HCT116 (cell line): Measurements from ENCODE around the gene TRIM37. TPM values are rescaled to one million over a fixed set of nuclear protein-coding genes. Genes with fewer than 3 reads are reported as not detected.

Experiments
- ATAC-seq: fragments of 200-7000 bp; cut with Tn5 transposase; 2 replicates; pipeline ENCODE4 v1.9.1; 2020; ENCODE audit warnings: mild to moderate bottlenecking, moderate library complexity
- BruUV-seq: library from RNA; stranded (reverse); fragments of 400-500 nt; replicated peaks from 2 replicates; lab custom pipeline; 2021; lab: Mats Ljungman, UMichigan
- CTCF ChIA-PET: fragments of 300-600 bp; sonication (Branson Sonifier 250); formaldehyde crosslinking; loops from one replicate; lab custom pipeline; 2021; ENCODE audit warnings: antibody characterized with exemption; lab: Charles Lee
- POLR2A ChIA-PET: fragments of 300-600, 350-600 bp; sonication (Branson Sonifier 250); formaldehyde crosslinking; loops from one replicate; lab custom pipeline; 2021; ENCODE audit warnings: antibody characterized with exemption; lab: Charles Lee
- RAD21 ChIA-PET, 2 experiments: fragments of 300-600 bp; sonication (Branson Sonifier 250); formaldehyde crosslinking; loops; one replicate each; lab custom pipeline; 2023; ENCODE audit warnings: low total read pairs in 2 of 2; ENCODE audit not compliant: uncharacterized antibody in 2 of 2, unreplicated experiment in 2 of 2, low non-redundant PET in 1 of 2; lab: Charles Lee
- DNase-seq: peaks from one replicate; pipeline ENCODE4 v3.0.0-alpha.2; 2010; ENCODE audit warnings: low read depth, low spot score
- H2AFZ ChIP-seq: fragments of 200-600 bp; shearing (Covaris generic), sonication (generic); 2 replicates; pipeline ENCODE4 v1.6.1; 2017; ENCODE audit warnings: low read depth, mixed run types, mixed read lengths, antibody characterized with exemption, low read length; ENCODE audit not compliant: poor library complexity, severe bottlenecking
- H3K27ac ChIP-seq: 2 replicates; pipeline ENCODE4 v1.5.1; 2012; ENCODE audit warnings: low read depth, low read length
- H3K27me3 ChIP-seq: fragments of 200-600 bp; sonication (generic); 2 replicates; pipeline ENCODE4 v1.6.1; 2016; ENCODE audit warnings: mixed run types, low read length, mixed read lengths; ENCODE audit not compliant: insufficient read depth
- H3K36me3 ChIP-seq, 2 experiments: fragments of 200-500 bp in 1 of 2; fragments of 200-600 bp in 1 of 2; sonication (Bioruptor generic) in 1 of 2; sonication (generic) in 1 of 2; 2 replicates each; pipeline versions ENCODE4 v1.5.1 to v1.6.1; 2014 to 2016; ENCODE audit warnings: low read length in 2 of 2, inconsistent platforms in 1 of 2, mixed read lengths in 1 of 2, mixed run types in 1 of 2; ENCODE audit not compliant: insufficient read depth in 2 of 2, control insufficient read depth in 1 of 2
- H3K4me1 ChIP-seq, 2 experiments: fragments of 200-600 bp in 1 of 2; sonication (generic) in 1 of 2; 2 replicates each; pipeline versions ENCODE4 v1.5.1 to v1.6.1; 2012 to 2017; ENCODE audit warnings: low read length in 2 of 2, inconsistent platforms in 1 of 2, mild to moderate bottlenecking in 1 of 2, mixed read lengths in 1 of 2, mixed run types in 1 of 2, moderate library complexity in 1 of 2; ENCODE audit not compliant: insufficient read depth in 2 of 2, control insufficient read depth in 1 of 2
- H3K4me2 ChIP-seq: fragments of 200-600 bp; sonication (generic); 2 replicates; pipeline ENCODE4 v1.6.1; 2017; ENCODE audit warnings: mixed run types, low read length, mixed read lengths
- H3K4me3 ChIP-seq, 2 experiments: fragments of 200-600 bp in 1 of 2; sonication (generic) in 1 of 2; replicated peaks in 1 of 2; 2 replicates each; pipeline ENCODE4 v1.5.1; 2011 to 2016; ENCODE audit warnings: low read length in 2 of 2, control low read depth in 1 of 2, low read depth in 1 of 2, mild to moderate bottlenecking in 1 of 2, mixed read lengths in 1 of 2, mixed run types in 1 of 2
- H3K79me2 ChIP-seq: fragments of 200-600 bp; sonication (generic); 2 replicates; pipeline ENCODE4 v1.6.1; 2017; ENCODE audit warnings: mild to moderate bottlenecking, mixed run types, low read length, moderate library complexity, mixed read lengths; ENCODE audit not compliant: insufficient read depth
- H3K9ac ChIP-seq: fragments of 200-600 bp; sonication (generic); 2 replicates; pipeline ENCODE4 v1.6.1; 2016; ENCODE audit warnings: low read length, mixed read lengths
- H3K9me2 ChIP-seq: fragments of 200-600 bp; sonication (generic), shearing (Covaris generic); 2 replicates; pipeline ENCODE4 v1.6.1; 2017; ENCODE audit warnings: mixed run types, mild to moderate bottlenecking, moderate library complexity; ENCODE audit not compliant: insufficient read depth
- H3K9me3 ChIP-seq, 2 experiments: fragments of 200-500 bp in 1 of 2; fragments of 200-600 bp in 1 of 2; sonication (Bioruptor generic) in 1 of 2; sonication (generic) in 1 of 2; 2 replicates each; pipeline ENCODE4 v1.6.1; 2014 to 2017; ENCODE audit warnings: low read length in 2 of 2, mixed read lengths in 2 of 2, inconsistent platforms in 1 of 2, low read depth in 1 of 2, mild to moderate bottlenecking in 1 of 2, mixed run types in 1 of 2, moderate library complexity in 1 of 2; ENCODE audit not compliant: control insufficient read depth in 1 of 2, insufficient read depth in 1 of 2
- H4K20me1 ChIP-seq: fragments of 200-600 bp; sonication (generic), shearing (Covaris generic); 2 replicates; pipeline ENCODE4 v1.6.1; 2017; ENCODE audit warnings: mixed run types, mild to moderate bottlenecking, moderate library complexity; ENCODE audit not compliant: insufficient read depth
- CBX3 ChIP-seq: IDR thresholded peaks from 2 replicates; pipeline ENCODE4 v1.6.1; 2012; ENCODE audit warnings: low read depth
- EZH2 ChIP-seq: fragments of 200-600 bp; sonication (generic); IDR thresholded peaks from 2 replicates; pipeline ENCODE4 v1.6.1; 2017; ENCODE audit warnings: antibody characterized with exemption, mixed run types
- FOSL1 ChIP-seq: IDR thresholded peaks from 2 replicates; pipeline ENCODE4 v1.6.1; 2012; ENCODE audit warnings: low read depth
- POLR2A ChIP-seq: IDR thresholded peaks from 2 replicates; pipeline ENCODE4 v1.7.0; 2011; ENCODE audit warnings: borderline replicate concordance; ENCODE audit not compliant: insufficient read depth, insufficient read length; ENCODE audit errors: extremely low read depth
- POLR2AphosphoS5 ChIP-seq: IDR thresholded peaks from 2 replicates; pipeline ENCODE4 v1.6.1; 2011; ENCODE audit warnings: mild to moderate bottlenecking, low read depth, low read length, moderate library complexity
- SIN3A ChIP-seq: IDR thresholded peaks from 2 replicates; pipeline ENCODE4 v1.6.1; 2012; ENCODE audit warnings: low read depth
- SP1 ChIP-seq: IDR thresholded peaks from 2 replicates; pipeline ENCODE4 v1.6.1; 2012; ENCODE audit warnings: low read depth
- YY1 ChIP-seq: IDR thresholded peaks from 2 replicates; pipeline ENCODE4 v1.6.1; 2011; ENCODE audit warnings: low read length, low read depth, moderate library complexity, mild to moderate bottlenecking; ENCODE audit not compliant: insufficient replicate concordance; ENCODE audit errors: extremely low read depth
- ZBTB33 ChIP-seq: IDR thresholded peaks from 2 replicates; pipeline ENCODE4 v1.6.1; 2011; ENCODE audit warnings: mild to moderate bottlenecking, low read length, moderate library complexity; ENCODE audit not compliant: insufficient replicate concordance; ENCODE audit errors: extremely low read depth
- intact Hi-C: fragments of 100-400 bp; cut with micrococcal nuclease; formaldehyde crosslinking; loops from 2 replicates; pipeline ENCODE4 v1.10.0; 2022
- total RNA-seq: library from RNA; stranded (reverse); gene quantifications from one replicate; pipeline ENCODE4 v1.2.1, GENCODE V29; 2021; ENCODE audit not compliant: unreplicated experiment

Gene TRIM37
- total RNA-seq, 1 experiment from 2014 or later = 55.7 TPM

GRCh38 chr17:59145571-59146096 lies 39.0 kb upstream of the TRIM37 start:
- H3K9me2 ChIP-seq = no peaks in the 10 kb centered on the region
- H3K9me3 ChIP-seq = no peaks in the 10 kb centered on the region
- no peak for TF ChIP-seq FOSL1
- TF ChIP-seq CBX3 = no peak
- TF ChIP-seq SIN3A = no peak
- no peak for TF ChIP-seq EZH2
- no peak for TF ChIP-seq POLR2AphosphoS5
- TF ChIP-seq SP1 = no peak
- no peak for TF ChIP-seq POLR2A
- no peak for TF ChIP-seq ZBTB33
- no peak overlapping the region for H3K4me2 ChIP-seq
- ChIA-PET POLR2A (interaction anchor here (0.6 to 2.0 kb wide), 3 partner anchors 9 to 11 kb away, joined by 3 to 6 read pairs (median 4); partner anchors contain the start of gene PRR11), RAD21 (no interaction called here), CTCF (no interaction called here)
- H3K4me3 ChIP-seq = no peak overlapping the region
- peaks cover 0 to 7% of the 10 kb centered on the region in 2 experiments; a peak in 2 of 4 replicates for H3K4me1 ChIP-seq
- H3K9ac ChIP-seq = no peak overlapping the region
- peaks cover 96% of the 10 kb centered on the region for H3K79me2 ChIP-seq
- no peak for DNase-seq
- no peak overlapping the region for H3K27ac ChIP-seq
- ATAC-seq = no peak
- no peaks in the 10 kb centered on the region; a peak in 1 of 4 replicates for H3K36me3 ChIP-seq
- intact Hi-C loops = no loop called here
- 0 out of 2 replicates have a peak, but pooled peaks cover 3% of the 10 kb centered on the region for H4K20me1 ChIP-seq
- H3K27me3 ChIP-seq = no peaks in the 10 kb centered on the region
- no TSS peak for BruUV-seq
- no peak overlapping the region for H2AFZ ChIP-seq

GRCh38 chr17:59141860-59142259 lies 35.2 kb upstream of the TRIM37 start:
- no peak for DNase-seq
- H2AFZ ChIP-seq = no peak overlapping the region
- ATAC-seq = no peak
- ChIA-PET CTCF (no interaction called here), POLR2A (no interaction called here), RAD21 (interaction anchor here in 1 of 2 experiments (0.7 kb wide), 1 partner anchor 39 kb away, joined by 3 read pairs; no protein-coding TSS in a partner anchor)
- H3K79me2 ChIP-seq = peaks cover 90% of the 10 kb centered on the region
- 0 out of 2 replicates have a peak, but pooled peaks cover 3% of the 10 kb centered on the region for H4K20me1 ChIP-seq
- no peaks in the 10 kb centered on the region for H3K9me3 ChIP-seq
- no peak overlapping the region for H3K4me3 ChIP-seq
- no peaks in the 10 kb centered on the region for H3K9me2 ChIP-seq
- no peaks in the 10 kb centered on the region for H3K27me3 ChIP-seq
- no peak overlapping the region for H3K4me2 ChIP-seq
- H3K27ac ChIP-seq = no peak overlapping the region
- H3K4me1 ChIP-seq = no peaks in the 10 kb centered on the region
- H3K36me3 ChIP-seq = no peaks in the 10 kb centered on the region; a peak in 1 of 4 replicates
- no peak overlapping the region for H3K9ac ChIP-seq
- no peak for TF ChIP-seq YY1
- intact Hi-C loops = no loop called here
- BruUV-seq = no TSS peak
